ENCODE data around the gene HIPK3. TPM values are rescaled to one million over a fixed set of nuclear protein-coding genes. Genes with fewer than 3 reads are reported as not detected.
A peak's percentile ranks its signal among the peaks of the same experiment; 100 is the strongest.
"Not testable (repeated sequence)": the region's sequence is repeated elsewhere in the genome, so short reads cannot be mapped to it uniquely, and the experiment has no call there.

HIPK3 gene
- total and polyA plus RNA-seq, 10 of the 15 experiments (the other 5 are each of a cell fraction or from before 2014, with no cell fraction given), result 3.4 to 26.5 (median 13.6) TPM

DNA sequence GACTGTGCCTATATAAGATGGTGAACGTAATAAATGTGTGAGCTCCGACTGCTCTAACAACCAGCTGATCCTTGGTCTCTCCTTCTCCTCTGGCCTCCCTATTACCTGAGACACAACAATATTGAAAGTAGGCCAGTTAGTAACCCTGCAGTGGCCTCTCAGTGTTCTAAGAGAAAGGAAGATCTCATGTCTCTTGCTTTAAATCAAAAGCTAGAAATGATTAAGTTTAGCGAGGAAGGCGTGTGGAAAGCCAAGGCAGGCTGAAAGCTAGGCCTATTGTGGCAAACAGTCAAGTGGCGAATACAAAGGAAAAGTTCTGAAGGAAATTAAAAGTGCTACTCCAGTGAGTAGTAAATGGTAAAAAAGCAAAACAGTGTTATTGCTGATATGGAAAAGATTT is 39.5 kb downstream of the HIPK3 start:
- ATAC-seq, result no peak

GRCh38 chr11:33303541-33303940 is 46.4 kb downstream of the HIPK3 start:
- WGBS (ENCODE audit: insufficient coverage, insufficient replicate concordance, low lambda C conversion rate, missing lambda C conversion rate), result 99% methylated on average over 4 of the region's 4 CpGs
- H3K9me3 ChIP-seq (replicated peaks; ENCODE audit: control insufficient read depth, insufficient read depth, low read length), result no peaks in the 10 kb centered on the region
- H3K36me3 ChIP-seq (ENCODE audit: control insufficient read depth in 2 of 2, insufficient read depth in 2 of 2, low read length in 1 of 2), result 0 out of 4 replicates have a peak, but pooled peaks cover 0 to 5% of the 10 kb centered on the region in 2 experiments
- H3K27me3 ChIP-seq (replicated peaks in 1 of 2; ENCODE audit: control insufficient read depth in 2 of 2, insufficient read depth in 2 of 2, low read length in 1 of 2), result no peaks in the 10 kb centered on the region
- no peak overlapping the region for H2AFZ ChIP-seq (ENCODE audit: control insufficient read depth, low read depth, low read length)
- TF ChIP-seq BHLHE40 (IDR thresholded peaks at IDR 0.05; ENCODE audit: borderline replicate concordance in 1 of 2, low read depth in 2 of 2, low read length in 1 of 2), result no peak
- TF ChIP-seq SREBF1 (IDR thresholded peaks at IDR 0.05; ENCODE audit: low read length), result no peak
- TF ChIP-seq ASH2L (IDR thresholded peaks at IDR 0.05; ENCODE audit: borderline replicate concordance, low read depth), result no peak
- TF ChIP-seq KDM1A (IDR thresholded peaks at IDR 0.05; ENCODE audit: borderline replicate concordance), result no peak
- no peak for TF ChIP-seq CHD4 (IDR thresholded peaks at IDR 0.05)
- no peak for TF ChIP-seq RBBP5 (conservative IDR thresholded peaks at IDR 0.05)
- no peak for TF ChIP-seq CBX5 (IDR thresholded peaks at IDR 0.05; ENCODE audit: low read depth)
- TF ChIP-seq WRNIP1 (IDR thresholded peaks at IDR 0.05; ENCODE audit: borderline replicate concordance, low read depth, low read length), result no peak
- TF ChIP-seq JUND (IDR thresholded peaks at IDR 0.05; ENCODE audit: low read depth, low read length), result no peak
- TF ChIP-seq CEBPB (IDR thresholded peaks at IDR 0.05; ENCODE audit: borderline replicate concordance in 1 of 2, low read depth in 2 of 2, low read length in 2 of 2), result no peak
- no peak overlapping the region for H3K4me3 ChIP-seq
- no peaks in the 10 kb centered on the region for H4K20me1 ChIP-seq (ENCODE audit: control insufficient read depth, insufficient read depth)
- BruUV-seq (replicated peaks), result no TSS peak
- intact Hi-C loops (cut with micrococcal nuclease; ENCODE audit: unreplicated experiment) (no loop called here), in situ Hi-C loops (cut with MboI) (no loop called here)
- H3K27ac ChIP-seq (ENCODE audit: control insufficient read depth, insufficient read depth), result no peak overlapping the region
- peaks cover 5% of the 10 kb centered on the region for H3K79me2 ChIP-seq (ENCODE audit: control insufficient read depth, insufficient read depth, low read length)
- ChIA-PET RAD21 (ENCODE audit: unreplicated experiment) (no interaction called here), POLR2A (no interaction called here), CTCF (no interaction called here), SMC1A (ENCODE audit: uncharacterized antibody, unreplicated experiment) (interaction anchor here (0.9 kb wide), 1 partner anchor 9 kb away, joined by 3 read pairs; no protein-coding TSS in a partner anchor)
- H3K4me1 ChIP-seq (ENCODE audit: control insufficient read depth, insufficient read depth, low read length), result no peaks in the 10 kb centered on the region
- H3K4me2 ChIP-seq (ENCODE audit: control insufficient read depth, insufficient read depth), result no peak overlapping the region
- H3K9ac ChIP-seq (ENCODE audit: control insufficient read depth, insufficient read depth, low read length), result no peak overlapping the region
- ATAC-seq (no peak), FAIRE-seq (no peak), DNase-seq (ENCODE audit: low read depth, low spot score) (no peak)

More for the DNA sequence above, 39.5 kb downstream of the HIPK3 start:
- Histone ChIP-seq H3K79me2 (ENCODE audit: control insufficient read depth, insufficient read depth, low read length) (peaks cover 21% of the 10 kb centered on the region), H3K27me3 (replicated peaks in 1 of 2; ENCODE audit: control insufficient read depth in 2 of 2, insufficient read depth in 2 of 2, low read length in 1 of 2) (no peaks in the 10 kb centered on the region), H3K36me3 (ENCODE audit: control insufficient read depth in 2 of 2, insufficient read depth in 2 of 2, low read length in 1 of 2) (peaks cover 0 to 3% of the 10 kb centered on the region in 2 experiments; a peak in 1 of 4 replicates), H3K4me2 (ENCODE audit: control insufficient read depth, insufficient read depth) (no peak overlapping the region), H4K20me1 (ENCODE audit: control insufficient read depth, insufficient read depth) (no peaks in the 10 kb centered on the region), H3K9ac (ENCODE audit: control insufficient read depth, insufficient read depth, low read length) (no peak overlapping the region), H3K9me3 (replicated peaks; ENCODE audit: control insufficient read depth, insufficient read depth, low read length) (peaks cover 2% of the 10 kb centered on the region; the same call in 2 of the 3 replicates), H3K27ac (ENCODE audit: control insufficient read depth, insufficient read depth) (no peak overlapping the region), H3K4me1 (ENCODE audit: control insufficient read depth, insufficient read depth, low read length) (no peaks in the 10 kb centered on the region), H2AFZ (ENCODE audit: control insufficient read depth, low read depth, low read length) (no peak overlapping the region), H3K4me3 (no peak overlapping the region)
- ChIA-PET CTCF (interaction anchor here (0.5 to 0.6 kb wide), 3 partner anchors 14 to 369 kb away, joined by 3 read pairs; no protein-coding TSS in a partner anchor), SMC1A (ENCODE audit: uncharacterized antibody, unreplicated experiment) (no interaction called here), RAD21 (ENCODE audit: unreplicated experiment) (no interaction called here), POLR2A (interaction anchor here (1.0 kb wide), 1 partner anchor 13 kb away, joined by 3 read pairs; no protein-coding TSS in a partner anchor)
- no peak for DNase-seq (ENCODE audit: low read depth, low spot score)
- TF ChIP-seq ASH2L (IDR thresholded peaks at IDR 0.05; ENCODE audit: borderline replicate concordance, low read depth), result no peak
- in situ Hi-C loops (cut with MboI) (no loop called here), intact Hi-C loops (cut with micrococcal nuclease; ENCODE audit: unreplicated experiment) (no loop called here)
- BruUV-seq (replicated peaks), result TSS peak; percentile 14
- 90% methylated on average over 5 of the region's 5 CpGs for WGBS (ENCODE audit: insufficient coverage, insufficient replicate concordance, low lambda C conversion rate, missing lambda C conversion rate)
- no peak for FAIRE-seq

- WGBS (ENCODE audit: insufficient coverage, insufficient replicate concordance, low lambda C conversion rate, missing lambda C conversion rate), result 95% methylated on average over 1 of the region's 6 CpGs
- SMC1A ChIA-PET (ENCODE audit: uncharacterized antibody, unreplicated experiment), result interaction anchor here (1.0 kb wide), 1 partner anchor 26 kb away, joined by 5 read pairs; no protein-coding TSS in a partner anchor
- intact Hi-C loops (cut with micrococcal nuclease; ENCODE audit: unreplicated experiment), result not testable (repeated sequence)
Observed at GRCh38 chr11:33306821-33307220, 49.6 kb downstream of the HIPK3 start.

More at GRCh38 chr11:33306821-33307220, 49.6 kb downstream of the HIPK3 start:
- H3K9me3 ChIP-seq (replicated peaks; ENCODE audit: control insufficient read depth, insufficient read depth, low read length); H3K4me2 ChIP-seq (ENCODE audit: control insufficient read depth, insufficient read depth); RAD21 ChIA-PET (ENCODE audit: unreplicated experiment); H2AFZ ChIP-seq (ENCODE audit: control insufficient read depth, low read depth, low read length); H3K9ac ChIP-seq (ENCODE audit: control insufficient read depth, insufficient read depth, low read length); H4K20me1 ChIP-seq (ENCODE audit: control insufficient read depth, insufficient read depth); FAIRE-seq; H3K36me3 ChIP-seq (ENCODE audit: control insufficient read depth in 2 of 2, insufficient read depth in 2 of 2, low read length in 1 of 2); H3K27me3 ChIP-seq (replicated peaks in 1 of 2; ENCODE audit: control insufficient read depth in 2 of 2, insufficient read depth in 2 of 2, low read length in 1 of 2); H3K27ac ChIP-seq (ENCODE audit: control insufficient read depth, insufficient read depth); DNase-seq (ENCODE audit: low read depth, low spot score); H3K4me1 ChIP-seq (ENCODE audit: control insufficient read depth, insufficient read depth, low read length); BruUV-seq (replicated peaks); H3K4me3 ChIP-seq; in situ Hi-C loops (cut with MboI); ATAC-seq: not testable (repeated sequence)
- POLR2A ChIA-PET, result interaction anchor here (0.8 kb wide), 1 partner anchor 52 kb away, joined by 7 read pairs; no protein-coding TSS in a partner anchor
- CTCF ChIA-PET, result interaction anchor here (0.9 kb wide), 1 partner anchor 27 kb away, joined by 4 read pairs; no protein-coding TSS in a partner anchor
- peaks cover 16% of the 10 kb centered on the region for H3K79me2 ChIP-seq (ENCODE audit: control insufficient read depth, insufficient read depth, low read length)
